ENCODE data around the gene CCDC169.
"Not testable (repeated sequence)": the region's sequence is repeated elsewhere in the genome, so short reads cannot be mapped to it uniquely, and the experiment has no call there.

Gene CCDC169

DNA sequence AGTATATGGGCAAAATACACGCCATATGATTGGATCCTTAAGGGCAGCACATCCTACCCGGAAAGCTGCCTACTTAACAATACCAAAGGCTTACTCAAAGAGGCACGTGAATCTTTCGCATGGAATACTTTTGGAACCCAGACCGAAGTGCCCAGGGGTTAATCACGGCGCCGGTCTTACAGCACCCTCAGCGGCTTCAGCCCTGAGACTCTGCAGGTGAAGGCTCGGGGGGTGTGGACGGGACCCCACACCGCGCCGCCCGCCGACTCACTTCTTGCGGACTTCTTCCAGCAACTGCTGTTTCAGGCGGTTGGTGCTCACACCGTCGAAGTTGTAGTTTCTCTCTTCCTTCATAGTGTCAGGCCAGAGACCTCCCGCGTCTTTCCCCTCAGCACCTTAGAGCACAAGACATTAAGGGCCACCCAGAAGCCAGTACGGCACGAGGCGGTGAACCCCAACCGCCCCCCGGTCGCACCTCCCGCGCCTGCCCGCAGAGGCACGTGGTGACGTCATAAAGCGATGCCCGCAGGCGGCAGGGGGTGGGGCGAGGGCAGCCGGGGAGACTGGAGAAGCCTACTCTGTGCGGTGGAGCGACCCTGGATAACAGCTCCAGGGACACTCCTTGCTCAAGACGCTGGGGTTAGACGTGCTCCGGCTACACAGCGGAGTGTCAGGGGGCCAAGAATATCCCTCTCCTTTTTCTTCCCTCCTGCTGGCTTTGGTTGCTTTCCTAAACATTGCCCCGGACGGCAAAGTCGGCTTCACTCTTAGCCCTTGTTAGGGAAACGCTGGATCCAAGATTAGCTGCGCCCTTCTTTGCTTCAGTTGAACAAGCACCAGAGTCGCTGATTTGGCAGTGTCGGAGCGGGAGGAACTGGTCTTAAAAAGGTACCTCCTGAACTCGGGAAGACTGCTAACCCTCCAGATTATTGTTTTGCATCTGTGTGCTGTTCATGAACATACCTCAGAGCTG lies at the start of gene CCDC169:
Gene CCDC169, minus strand, starts transcription at position 449 of the 973 bp plus-strand sequence. Its CDS starts 95 bp downstream, at position 354.
- peak; percentile 38 for DNase-seq

DNA sequence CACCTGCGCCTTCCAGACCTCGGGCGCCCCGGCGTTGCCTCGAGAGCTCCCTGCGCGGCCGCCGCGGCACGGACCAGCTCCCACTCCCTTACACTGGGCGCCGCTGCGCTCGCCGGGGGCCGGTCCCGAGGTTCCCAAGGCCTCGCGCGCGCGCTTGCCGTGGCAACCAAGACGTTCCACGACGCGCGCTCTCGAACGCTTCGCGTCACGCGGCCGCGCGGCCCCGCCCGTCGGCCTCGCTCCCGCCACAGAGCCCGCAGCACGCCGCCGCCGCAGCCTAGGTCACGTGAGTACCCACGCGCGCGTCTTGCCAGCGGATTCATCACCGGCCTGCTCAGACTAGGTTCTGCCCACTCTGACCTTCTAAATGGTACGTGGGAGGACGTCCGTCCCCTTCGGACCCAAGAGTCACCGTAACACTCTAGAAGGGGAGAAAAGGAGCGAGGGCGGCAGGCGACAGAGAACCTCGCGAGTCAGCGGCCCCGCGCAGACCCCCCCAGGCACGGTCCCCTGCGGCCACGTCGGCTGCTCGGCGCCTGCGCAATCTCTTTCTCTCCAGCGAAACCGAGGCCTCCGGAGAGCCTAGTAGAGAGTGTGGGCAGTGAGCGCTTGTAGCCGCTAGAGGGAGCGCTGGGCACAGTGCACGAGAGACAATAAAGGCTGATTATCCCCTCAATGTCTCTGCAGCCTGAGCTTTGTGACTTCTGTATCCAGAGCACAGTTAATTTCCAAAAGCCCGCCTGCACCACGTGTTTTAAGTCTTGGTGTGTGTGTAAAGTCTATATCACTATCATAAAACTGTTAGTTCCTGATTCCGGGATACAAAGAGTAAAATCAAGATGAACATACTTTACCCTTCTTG lies 48.8 kb upstream of the CCDC169 start, which contains the start of gene SPART:
Gene SPART, minus strand, starts transcription at position 173 of the 862 bp plus-strand sequence. CDS start 10,564 bp downstream, outside the sequence.
- DNase-seq: peak; percentile 76

GRCh38 chr13:36345438-36346221 lies 48.0 kb upstream of the CCDC169 start:
- no peak for DNase-seq

DNA sequence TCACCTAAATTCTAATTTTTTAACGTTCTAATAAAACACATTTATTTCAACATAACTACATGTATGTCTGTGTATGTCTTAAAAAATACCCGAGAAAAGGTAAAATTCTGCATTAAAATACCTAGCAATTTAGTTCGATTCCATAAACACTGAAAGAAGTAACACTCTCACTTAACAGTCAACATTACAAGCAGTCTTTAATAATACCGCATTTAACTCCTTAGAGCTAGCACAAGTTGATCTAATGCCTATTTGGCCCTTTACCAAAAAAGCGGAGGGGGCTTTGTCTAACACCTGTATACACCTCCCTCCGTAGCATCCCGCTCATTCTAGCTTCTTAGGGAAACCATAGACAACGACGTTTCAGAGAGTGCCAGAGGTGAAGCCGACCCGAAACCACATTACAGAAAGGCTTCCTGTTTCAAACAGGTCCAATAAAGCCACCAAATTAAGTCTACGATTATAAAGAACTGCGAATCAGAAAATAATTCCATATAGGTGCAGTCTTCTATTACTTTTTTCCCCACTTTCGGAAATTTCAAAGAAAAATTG lies 47.3 kb upstream of the CCDC169 start:
- DNase-seq: no peak

GRCh38 chr13:36344173-36344572 lies 46.6 kb upstream of the CCDC169 start:
- DNase-seq: no peak

- no peak for DNase-seq
Measured at GRCh38 chr13:36343766-36344165, 46.2 kb upstream of the CCDC169 start.

- no peak for DNase-seq
Measured at GRCh38 chr13:36342715-36343114, 45.1 kb upstream of the CCDC169 start.

DNA sequence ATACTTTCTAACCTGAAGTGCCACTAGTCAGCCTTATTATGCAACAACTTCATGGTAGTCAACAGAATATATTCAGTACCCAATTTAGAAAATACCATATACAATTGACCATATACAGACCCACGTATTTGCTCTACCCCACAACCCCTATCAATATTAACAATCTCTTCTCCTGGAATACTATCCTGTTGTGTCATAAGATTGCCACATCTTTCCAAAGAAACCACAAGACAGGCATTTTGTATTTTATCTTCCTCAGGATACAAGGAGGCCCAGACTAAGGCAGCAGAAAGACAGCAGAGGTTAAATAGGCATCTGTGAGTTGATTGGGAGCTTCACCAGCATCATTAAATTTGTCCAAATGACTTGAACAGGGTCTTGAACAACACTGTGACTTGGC lies 44.1 kb upstream of the CCDC169 start:
- no peak for DNase-seq

DNA sequence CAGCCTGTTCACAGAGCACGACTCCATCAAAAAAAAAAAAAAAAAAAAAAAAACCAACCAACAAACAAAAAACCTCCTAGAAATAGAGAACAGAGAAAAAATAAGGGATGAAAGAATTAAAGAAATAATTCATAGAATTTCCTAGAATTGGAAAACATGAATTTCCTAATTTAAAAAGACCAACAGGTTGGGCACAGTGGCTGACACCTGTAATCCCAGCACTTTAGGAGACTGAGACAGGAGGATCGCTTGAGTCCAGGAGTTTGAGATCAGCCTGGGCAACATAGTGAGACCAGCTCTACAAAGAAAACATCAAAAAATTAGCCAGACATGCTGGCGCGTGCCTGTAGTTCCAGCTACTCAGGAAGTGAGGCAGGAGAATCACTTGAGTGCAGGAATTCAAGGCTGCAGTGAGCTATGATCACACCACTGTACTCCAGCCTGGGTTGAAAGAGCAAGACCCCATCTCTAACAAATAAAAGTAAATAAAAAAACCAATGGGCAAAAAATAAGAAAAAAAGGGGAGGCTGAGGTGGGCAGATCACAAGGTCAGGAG lies 42.1 kb upstream of the CCDC169 start:
- DNase-seq: no peak

- no peak for DNase-seq
Measured at GRCh38 chr13:36337938-36338641, 40.5 kb upstream of the CCDC169 start.

DNA sequence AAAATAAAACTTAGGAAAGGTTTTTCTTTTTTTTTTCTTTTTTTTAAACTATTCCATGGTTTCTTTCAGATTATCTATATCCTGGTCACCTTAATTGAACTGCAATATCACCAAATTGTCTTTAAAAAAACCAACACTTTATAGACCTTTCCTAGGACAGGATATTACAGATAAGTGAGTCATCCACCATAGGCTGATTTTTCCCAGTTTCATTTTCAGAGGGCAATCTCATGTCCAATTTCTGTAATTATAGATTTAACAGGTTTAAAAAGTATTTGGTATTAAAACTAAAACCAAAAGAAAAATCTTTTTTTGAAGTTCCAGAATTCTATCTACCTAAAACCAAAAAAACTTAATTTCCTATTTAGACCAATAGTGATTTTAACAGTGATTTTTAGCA lies 35.4 kb upstream of the CCDC169 start:
- no peak for DNase-seq

GRCh38 chr13:36332255-36332654 lies 34.6 kb upstream of the CCDC169 start:
- not testable (repeated sequence) for DNase-seq

GRCh38 chr13:36331280-36331679 lies 33.7 kb upstream of the CCDC169 start:
- no peak for DNase-seq

- no peak for DNase-seq
Measured at GRCh38 chr13:36329361-36329760, 31.7 kb upstream of the CCDC169 start.

- no peak for DNase-seq
Measured at GRCh38 chr13:36328821-36329220, 31.2 kb upstream of the CCDC169 start.

DNA sequence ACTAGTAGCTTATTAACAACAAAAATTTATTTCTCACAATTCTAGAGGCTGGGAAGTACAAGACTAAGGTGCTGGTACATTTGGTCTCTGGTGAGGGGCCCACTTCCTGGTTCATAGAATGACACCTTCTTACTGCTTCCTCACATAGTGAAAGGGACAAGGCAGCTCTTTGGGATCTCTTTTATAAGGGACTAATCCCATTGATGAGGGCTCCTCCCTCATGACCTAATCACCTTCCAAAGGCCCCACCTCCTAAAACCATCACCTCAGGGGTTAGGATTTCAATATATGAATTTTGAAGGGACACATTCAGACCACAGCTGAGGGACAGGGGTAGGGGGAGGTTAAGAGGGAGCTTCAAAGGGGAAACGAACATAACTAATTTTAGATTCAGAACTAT lies 28.3 kb upstream of the CCDC169 start:
- no peak for DNase-seq

DNA sequence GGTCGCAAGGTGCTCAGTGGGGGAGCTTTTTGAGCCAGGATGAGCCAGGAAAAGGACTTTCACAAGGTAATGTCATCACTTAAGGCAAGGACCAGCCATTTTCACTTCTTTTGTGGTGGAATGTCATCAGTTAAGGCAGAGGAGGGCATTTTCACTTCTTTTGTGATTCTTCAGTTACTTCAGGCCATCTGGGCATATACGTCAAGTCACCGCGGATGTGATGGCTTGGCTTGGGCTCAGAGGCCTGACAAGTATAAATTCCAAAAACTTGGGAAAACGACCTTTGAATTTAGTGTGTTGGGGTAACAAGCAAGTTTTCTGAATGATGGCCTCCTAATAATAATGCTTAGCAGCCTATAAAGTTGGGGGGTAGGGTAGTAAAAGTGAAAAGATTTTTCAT lies 27.3 kb upstream of the CCDC169 start:
- not testable (repeated sequence) for DNase-seq

GRCh38 chr13:36323951-36324566 lies 26.4 kb upstream of the CCDC169 start:
- DNase-seq: no peak

GRCh38 chr13:36323408-36323807 lies 25.8 kb upstream of the CCDC169 start:
- no peak for DNase-seq

DNA sequence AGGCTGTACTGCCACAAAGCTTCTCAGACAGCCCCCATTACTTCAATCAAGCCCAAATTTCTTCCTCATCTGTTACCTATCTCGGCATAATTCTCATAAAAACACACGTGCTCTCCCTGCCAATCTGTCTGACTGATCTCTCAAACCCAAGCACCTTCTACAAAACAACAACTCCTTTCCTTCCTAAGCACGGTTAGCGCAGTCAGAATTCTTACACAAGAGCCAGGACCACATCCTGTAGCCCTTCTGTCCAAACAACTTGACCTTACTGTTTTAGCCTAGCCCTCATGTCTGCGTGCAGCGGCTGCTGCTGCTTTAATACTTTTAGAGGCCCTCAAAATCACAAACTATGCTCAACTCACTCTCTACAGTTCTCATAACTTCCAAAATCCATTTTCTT lies 22.2 kb upstream of the CCDC169 start:
- DNase-seq: not testable (repeated sequence)

Measured in NCI-H774 (cell line).